ENCODE results near the gene AGAP1. TPM values are rescaled to one million over a fixed set of nuclear protein-coding genes. Genes with fewer than 3 reads are reported as not detected.

AGAP1 gene
- total RNA-seq, 1 donor from 2014 or later = 20.4 TPM

GRCh38 chr2:235561450-235561849, 67.6 kb downstream of the AGAP1 start:
- Histone ChIP-seq H3K79me2 (ENCODE audit: low read depth) (peaks cover 91% of the 10 kb centered on the region), H3K36me3 (no peaks in the 10 kb centered on the region), H3K27me3 (no peaks in the 10 kb centered on the region), H3K27ac (no peak overlapping the region), H3K4me1 (peaks cover 13% of the 10 kb centered on the region), H4K20me1 (ENCODE audit: low read depth) (peaks cover 85% of the 10 kb centered on the region), H2AFZ (replicated peaks) (no peak overlapping the region), H3K9ac (no peak overlapping the region), H3K4me3 (no peak overlapping the region), H3K4me2 (no peak overlapping the region), H3K9me3 (ENCODE audit: low read depth) (no peaks in the 10 kb centered on the region), H3F3A (ENCODE audit: low read depth) (no peaks in the 10 kb centered on the region)
- Mint-ChIP-seq H3K4me3 (no peak overlapping the region), H3K36me3 (peaks cover 14% of the 10 kb centered on the region), H3K27me3 (ENCODE audit: insufficient read depth, low read depth) (peaks cover 2% of the 10 kb centered on the region), H3K9me3 (peaks cover 12% of the 10 kb centered on the region), H3K4me1 (peaks cover 45% of the 10 kb centered on the region), H3K27ac (no peak overlapping the region)
- TF ChIP-seq CTCF (IDR thresholded peaks at IDR 0.05) = no peak
- TF ChIP-seq EZH2phosphoT487 (IDR thresholded peaks at IDR 0.05) = peak; percentile 42
- TF ChIP-seq EZH2 (IDR thresholded peaks at IDR 0.05) = no peak
- DNase-seq (ENCODE audit: low spot score) = peak; percentile 23

- peaks cover 4% of the 10 kb centered on the region for H3K27me3 Mint-ChIP-seq (ENCODE audit: insufficient read depth, low read depth)
- Histone ChIP-seq H3K4me1 (peaks cover 13% of the 10 kb centered on the region), H3K4me2 (no peak overlapping the region), H3K36me3 (no peaks in the 10 kb centered on the region), H3K27me3 (no peaks in the 10 kb centered on the region), H3K4me3 (no peak overlapping the region), H3K79me2 (ENCODE audit: low read depth) (peaks cover 94% of the 10 kb centered on the region), H3K27ac (no peak overlapping the region), H3F3A (ENCODE audit: low read depth) (no peaks in the 10 kb centered on the region), H2AFZ (replicated peaks) (no peak overlapping the region), H3K9me3 (ENCODE audit: low read depth) (no peaks in the 10 kb centered on the region), H4K20me1 (ENCODE audit: low read depth) (peaks cover 78% of the 10 kb centered on the region), H3K9ac (no peak overlapping the region)
- TF ChIP-seq EZH2phosphoT487 (IDR thresholded peaks at IDR 0.05) (no peak), CTCF (IDR thresholded peaks at IDR 0.05) (no peak), EZH2 (IDR thresholded peaks at IDR 0.05) (no peak)
- H3K27ac Mint-ChIP-seq = no peak overlapping the region
- peaks cover 7% of the 10 kb centered on the region for H3K9me3 Mint-ChIP-seq
- H3K36me3 Mint-ChIP-seq = peaks cover 16% of the 10 kb centered on the region
- DNase-seq (ENCODE audit: low spot score) = peak; percentile 19
- peaks cover 45% of the 10 kb centered on the region for H3K4me1 Mint-ChIP-seq
- H3K4me3 Mint-ChIP-seq = no peak overlapping the region
Measured at GRCh38 chr2:235562065-235562747, 68.4 kb downstream of the AGAP1 start.

- H3K27ac Mint-ChIP-seq = peak overlapping the region; percentile 74
Measured at GRCh38 chr2:235563056-235563910, 69.4 kb downstream of the AGAP1 start.

More at GRCh38 chr2:235563056-235563910, 69.4 kb downstream of the AGAP1 start:
- no peaks in the 10 kb centered on the region for H3F3A ChIP-seq (ENCODE audit: low read depth)
- no peaks in the 10 kb centered on the region for H3K36me3 ChIP-seq
- H3K79me2 ChIP-seq (ENCODE audit: low read depth) = peaks cover 92% of the 10 kb centered on the region
- H3K27ac ChIP-seq = no peak overlapping the region
- no peak for DNase-seq (ENCODE audit: low spot score)
- H4K20me1 ChIP-seq (ENCODE audit: low read depth) = peaks cover 67% of the 10 kb centered on the region
- Mint-ChIP-seq H3K4me3 (no peak overlapping the region), H3K4me1 (peaks cover 39% of the 10 kb centered on the region), H3K27me3 (ENCODE audit: insufficient read depth, low read depth) (peaks cover 7% of the 10 kb centered on the region), H3K9me3 (peaks cover 4% of the 10 kb centered on the region), H3K36me3 (peaks cover 15% of the 10 kb centered on the region)
- H3K27me3 ChIP-seq = no peaks in the 10 kb centered on the region
- H3K9me3 ChIP-seq (ENCODE audit: low read depth) = no peaks in the 10 kb centered on the region
- no peak overlapping the region for H3K4me3 ChIP-seq
- no peak for TF ChIP-seq EZH2phosphoT487 (IDR thresholded peaks at IDR 0.05)
- no peak for TF ChIP-seq EZH2 (IDR thresholded peaks at IDR 0.05)
- no peak for TF ChIP-seq CTCF (IDR thresholded peaks at IDR 0.05)
- peaks cover 13% of the 10 kb centered on the region for H3K4me1 ChIP-seq
- no peak overlapping the region for H3K9ac ChIP-seq
- H3K4me2 ChIP-seq = no peak overlapping the region
- H2AFZ ChIP-seq (replicated peaks) = no peak overlapping the region

Data from neural progenitor cell (in vitro differentiated cells).